ENCODE measurements around the gene REELD1. TPM values are rescaled to one million over a fixed set of nuclear protein-coding genes. Genes with fewer than 3 reads are reported as not detected.

REELD1 gene
- 1.2 TPM for total RNA-seq

GRCh38 chr4:146214238-146214637, at the start of gene REELD1:
Gene REELD1 (plus strand): TSS chr4:146214538. CDS start chr4:146216953, 2,415 bp downstream.
- no peak for DNase-seq (ENCODE audit: low spot score)

DNA sequence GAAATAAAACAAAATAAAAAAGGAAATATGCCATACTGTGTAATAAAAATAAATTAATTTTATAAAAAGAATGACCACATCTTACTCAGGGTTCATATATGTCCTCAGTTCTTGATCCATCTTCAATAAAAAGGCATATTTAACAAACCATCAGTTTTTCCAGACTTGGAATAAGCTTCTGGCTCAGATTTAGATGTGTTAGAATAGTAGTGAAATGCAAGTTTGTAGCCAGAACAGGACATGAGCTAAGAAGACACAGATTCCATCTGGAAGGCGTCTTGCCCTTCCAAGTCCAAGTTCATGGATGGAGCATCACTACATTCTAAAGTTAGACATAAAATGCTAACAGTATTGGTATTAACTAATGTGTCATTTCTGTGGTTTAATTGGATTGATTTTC, 49.1 kb upstream of the REELD1 start:
- DNase-seq (ENCODE audit: low spot score), result no peak

DNA sequence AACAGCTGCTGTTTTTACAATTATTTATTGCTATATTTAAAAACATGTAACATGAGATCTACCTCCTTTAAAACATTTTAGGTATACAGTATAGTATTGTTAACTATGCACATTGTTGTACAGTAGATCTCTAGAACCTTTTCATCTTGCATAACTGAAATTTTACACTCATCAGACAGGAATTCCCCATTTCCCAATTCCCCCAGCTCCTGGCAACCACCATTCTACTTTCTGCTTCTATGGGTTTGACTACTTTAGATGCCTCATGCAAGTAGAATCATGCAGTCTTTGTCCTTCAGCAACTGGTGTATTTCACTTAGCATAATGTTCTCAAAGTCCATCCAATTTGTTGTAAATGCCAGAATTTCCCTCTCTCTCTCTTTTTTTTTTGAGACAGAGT, 48.5 kb upstream of the REELD1 start:
- no peak for DNase-seq (ENCODE audit: low spot score)

DNA sequence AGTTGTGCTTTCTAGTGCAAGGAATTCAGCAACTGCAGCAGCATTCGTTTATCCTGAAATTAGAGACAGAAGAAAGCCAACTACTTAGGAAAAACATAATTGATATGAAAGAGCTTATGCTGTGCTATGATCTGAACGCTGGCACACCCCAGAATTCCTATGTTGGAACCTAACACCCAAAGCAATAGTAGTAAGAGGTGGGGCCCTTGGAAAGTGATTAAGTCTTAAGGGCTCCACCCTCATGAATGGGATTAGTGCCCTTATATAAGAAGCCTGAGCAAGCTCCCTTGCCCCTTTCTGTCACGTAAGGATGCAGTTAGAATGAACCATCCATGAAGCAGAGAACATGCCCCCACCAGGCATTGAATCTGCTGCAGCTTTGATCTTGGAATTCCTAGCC, 44.2 kb upstream of the REELD1 start:
- DNase-seq (ENCODE audit: low spot score), result no peak

GRCh38 chr4:146175541-146176453, 38.5 kb upstream of the REELD1 start, which contains the start of gene LSM6:
Gene LSM6 (plus strand): TSS chr4:146175718. CDS start chr4:146182922, 7,204 bp downstream.
- peak; percentile 89 for DNase-seq (ENCODE audit: low spot score)

GRCh38 chr4:146176891-146177290, 37.4 kb upstream of the REELD1 start:
- DNase-seq (ENCODE audit: low spot score), result no peak

DNA sequence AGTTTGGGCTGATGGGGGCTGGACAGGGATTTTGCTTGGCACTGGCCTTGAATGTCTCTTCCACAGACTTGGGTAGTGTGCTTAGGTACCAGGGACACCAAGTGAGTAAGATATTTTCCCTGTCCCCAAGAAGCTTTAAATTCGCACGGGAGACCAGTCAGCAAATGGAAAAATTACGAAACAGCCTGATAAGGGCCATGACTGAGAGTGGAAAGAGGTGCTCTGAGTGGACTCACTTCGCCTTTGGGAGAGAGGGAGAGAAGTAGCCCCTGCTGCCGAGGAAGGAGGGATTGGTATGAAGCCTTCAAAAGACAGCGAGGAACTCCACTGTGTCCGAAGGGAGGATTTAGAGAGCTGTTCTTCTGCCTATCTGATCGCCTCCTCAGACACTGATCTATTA, 36.2 kb upstream of the REELD1 start:
- no peak for DNase-seq (ENCODE audit: low spot score)

DNA sequence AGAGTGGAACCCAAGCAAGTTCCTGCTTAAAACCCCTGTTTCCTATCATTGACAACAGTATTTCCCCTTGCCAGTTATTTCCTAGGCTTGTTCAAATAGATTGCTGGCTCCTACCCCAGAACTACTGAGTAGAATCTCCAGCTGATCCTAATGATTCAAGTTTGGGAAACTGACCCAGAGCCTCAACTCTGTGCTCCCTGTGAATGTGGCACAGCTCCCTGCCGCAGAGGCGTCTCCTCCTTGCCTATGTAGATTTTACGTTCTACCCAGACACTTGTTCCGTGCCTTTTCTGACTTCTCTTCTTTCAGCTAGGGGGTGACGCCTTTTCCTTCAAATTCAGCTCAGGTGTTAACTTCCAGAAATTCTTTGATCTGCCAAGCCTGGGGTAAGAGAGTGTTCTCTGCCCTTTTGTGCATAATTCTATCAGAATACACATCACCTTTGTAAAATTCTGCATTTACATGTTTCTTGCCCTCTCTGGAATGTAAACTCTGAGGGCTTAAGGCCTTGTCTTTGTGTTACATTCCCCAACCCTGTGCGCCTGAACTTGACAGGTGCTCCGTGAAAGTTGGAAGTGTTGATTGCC, 34.5 kb upstream of the REELD1 start:
- DNase-seq (ENCODE audit: low spot score), result no peak

DNA sequence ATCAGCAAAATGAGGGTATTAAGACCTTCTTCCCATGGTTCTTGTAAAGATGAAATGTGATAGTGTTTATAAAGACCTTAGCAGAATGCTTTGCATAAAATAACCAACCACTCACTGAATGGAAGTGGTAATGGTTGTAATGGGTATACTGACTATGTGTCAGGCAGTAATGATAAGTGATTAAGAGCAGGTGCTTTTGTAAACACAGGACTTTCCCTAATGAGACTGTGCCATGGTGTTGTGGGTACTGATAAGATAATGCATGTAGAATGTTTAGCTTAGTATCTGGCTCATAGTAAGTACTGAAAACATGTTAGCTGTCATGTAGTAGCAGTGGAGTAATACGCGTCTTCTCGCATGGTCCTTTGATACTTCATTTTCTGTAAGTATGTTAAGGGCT, 31.9 kb upstream of the REELD1 start:
- DNase-seq (ENCODE audit: low spot score), result no peak

GRCh38 chr4:146183209-146183608, 31.1 kb upstream of the REELD1 start:
- DNase-seq (ENCODE audit: low spot score), result no peak

DNA sequence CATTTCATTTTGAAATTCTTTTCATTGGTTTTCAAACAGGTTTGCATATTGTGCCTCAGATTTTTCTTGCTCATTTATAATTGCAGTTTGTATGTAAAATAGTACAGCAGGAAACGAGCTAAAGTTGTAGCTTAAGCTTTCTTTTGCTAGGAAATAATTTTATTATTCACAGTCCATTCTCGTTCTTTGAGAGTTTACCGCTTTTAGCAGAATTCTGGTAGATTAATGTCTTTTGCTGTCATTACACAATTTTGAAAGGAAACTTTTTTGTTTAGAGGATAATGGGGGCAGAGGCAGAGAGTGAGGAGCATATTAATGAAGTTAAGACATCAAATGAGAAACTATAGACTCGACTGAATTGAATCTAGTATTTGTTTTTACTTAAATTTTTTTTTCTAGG, 28.3 kb upstream of the REELD1 start:
- no peak for DNase-seq (ENCODE audit: low spot score)

GRCh38 chr4:146186596-146186995, 27.7 kb upstream of the REELD1 start:
- no peak for DNase-seq (ENCODE audit: low spot score)

- DNase-seq (ENCODE audit: low spot score), result no peak
These were observed 23.9 kb upstream of the REELD1 start for GRCh38 chr4:146190456-146190855.

DNA sequence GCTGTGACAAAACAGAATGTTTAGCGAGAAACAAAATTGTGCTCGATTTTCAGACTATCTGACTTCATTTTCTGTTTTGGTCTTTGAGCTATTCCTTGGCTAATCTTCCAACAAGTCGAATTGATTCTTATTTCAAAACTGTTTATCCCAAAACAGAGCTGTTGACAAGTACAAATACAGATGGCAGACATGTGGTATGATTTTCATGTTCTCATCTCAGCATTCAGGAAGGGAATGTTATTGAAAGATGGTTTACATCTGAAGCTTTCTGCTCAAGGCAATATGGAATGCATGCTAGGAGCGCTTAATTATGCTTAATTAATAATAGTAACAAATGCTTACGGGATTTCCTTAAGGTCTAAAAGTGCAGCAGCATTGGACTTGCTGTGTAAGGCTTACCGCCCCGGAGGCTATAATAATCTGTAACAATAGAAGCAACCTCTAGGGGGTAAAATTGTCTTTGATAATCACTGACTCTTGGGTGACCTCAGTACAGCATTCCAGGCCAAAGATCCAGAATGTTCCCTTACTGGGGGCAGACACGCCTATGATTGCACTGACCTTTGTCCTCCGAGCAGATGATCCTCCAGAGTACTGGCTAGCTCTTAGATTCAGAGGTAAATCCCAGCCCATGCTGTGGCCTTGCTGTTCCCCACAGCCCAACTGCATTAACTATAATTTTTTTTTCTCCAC, 22.4 kb upstream of the REELD1 start:
- no peak for DNase-seq (ENCODE audit: low spot score)

DNA sequence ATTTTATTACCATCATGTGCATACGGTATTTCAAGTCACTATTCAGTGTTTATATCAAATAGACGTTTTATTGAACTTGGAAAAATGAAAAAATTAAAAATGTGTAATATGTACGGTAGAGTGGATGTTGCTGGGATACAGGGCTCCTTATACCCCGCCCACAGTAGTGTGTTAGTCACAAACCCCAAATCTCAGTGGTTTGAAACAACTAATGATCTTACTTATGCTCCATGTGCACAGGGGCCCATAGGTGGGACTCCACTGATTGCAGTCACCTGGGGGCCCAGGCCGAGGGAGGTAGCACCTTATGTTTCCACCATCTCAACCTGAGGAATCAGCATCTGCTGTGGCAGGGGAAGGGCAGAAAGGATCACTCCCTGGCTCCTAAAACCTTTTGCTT, 20.7 kb upstream of the REELD1 start:
- no peak for DNase-seq (ENCODE audit: low spot score)

- no peak for DNase-seq (ENCODE audit: low spot score)
These were observed 20.1 kb upstream of the REELD1 start for GRCh38 chr4:146194212-146194611.

GRCh38 chr4:146202665-146203064, 11.7 kb upstream of the REELD1 start:
- no peak for DNase-seq (ENCODE audit: low spot score)

DNA sequence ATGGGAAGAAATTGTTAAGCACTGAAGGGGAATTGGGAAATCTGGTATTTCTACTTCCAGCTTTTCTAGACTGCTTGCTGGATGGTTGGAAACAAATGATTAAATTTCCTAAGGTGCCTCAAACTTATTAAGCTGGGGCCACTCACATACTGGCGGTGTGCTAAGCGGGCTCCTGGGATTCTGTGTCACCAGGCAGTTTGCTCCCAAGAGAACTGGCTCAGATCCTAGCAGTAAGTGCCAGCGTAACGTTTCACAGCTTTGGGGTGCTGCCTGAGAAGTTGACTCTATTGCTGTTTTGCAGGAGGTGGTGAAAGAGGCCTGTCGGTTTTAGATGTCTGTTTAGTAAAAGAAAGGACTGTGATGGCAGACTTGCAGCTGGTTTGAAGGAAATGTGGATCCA, 6.9 kb upstream of the REELD1 start:
- no peak for DNase-seq (ENCODE audit: low spot score)

DNA sequence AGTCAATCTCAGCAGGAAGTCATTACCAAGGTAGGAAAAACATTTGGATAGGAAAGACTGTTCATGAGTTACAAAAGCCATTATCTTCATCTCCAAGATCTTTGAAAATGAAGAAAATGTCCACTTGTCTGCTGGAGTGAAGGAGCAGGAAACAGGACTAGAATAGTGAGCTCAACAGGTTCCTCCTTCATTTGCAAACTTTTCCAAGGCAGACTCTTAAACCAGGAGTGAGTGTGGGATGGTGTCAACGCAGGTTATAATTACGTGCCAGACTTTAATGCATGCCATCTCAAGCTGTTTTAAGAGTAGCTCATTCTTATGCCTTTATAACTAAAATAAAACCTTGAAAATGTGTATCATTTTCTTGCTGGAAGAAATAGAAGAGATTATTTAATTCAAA, 3.4 kb upstream of the REELD1 start:
- DNase-seq (ENCODE audit: low spot score), result no peak

GRCh38 chr4:146211440-146211839, 2.9 kb upstream of the REELD1 start:
- no peak for DNase-seq (ENCODE audit: low spot score)

- DNase-seq (ENCODE audit: low spot score), result no peak
These were observed 1.6 kb upstream of the REELD1 start for GRCh38 chr4:146212781-146213180.

- no peak for DNase-seq (ENCODE audit: low spot score)
These were observed 8.0 kb downstream of the REELD1 start for GRCh38 chr4:146222313-146222712.

All from ureter (tissue), 1 donor.